ENCODE results near the gene TFF1.

The TFF1 gene

GRCh38 chr21:42319851-42320572 is 46.3 kb downstream of the TFF1 start:
- Histone ChIP-seq H3K27ac (ENCODE audit: low read depth in 2 of 2, low read length in 2 of 2) (peak overlapping the region; percentile 64 to 70), H3K4me1 (ENCODE audit: control insufficient read depth in 2 of 2, insufficient read depth in 2 of 2, low read length in 2 of 2) (peaks cover 32 to 38% of the 10 kb centered on the region in 2 donors), H3K9me3 (ENCODE audit: control insufficient read depth in 2 of 2, low read length in 2 of 2) (no peaks in the 10 kb centered on the region), H3K36me3 (ENCODE audit: control insufficient read depth in 2 of 2, insufficient read depth in 2 of 2, low read length in 2 of 2) (no peaks in the 10 kb centered on the region), H3K9ac (ENCODE audit: low read depth in 1 of 2, low read length in 2 of 2) (peak overlapping the region; percentile 3 to 5), H3K4me3 (ENCODE audit: low read length in 2 of 2) (peak overlapping the region in 1 of 2 donors; percentile 3), H3K27me3 (ENCODE audit: control insufficient read depth in 2 of 2, insufficient read depth in 2 of 2, low read length in 2 of 2) (peaks cover 0 to 4% of the 10 kb centered on the region in 2 donors)

DNA sequence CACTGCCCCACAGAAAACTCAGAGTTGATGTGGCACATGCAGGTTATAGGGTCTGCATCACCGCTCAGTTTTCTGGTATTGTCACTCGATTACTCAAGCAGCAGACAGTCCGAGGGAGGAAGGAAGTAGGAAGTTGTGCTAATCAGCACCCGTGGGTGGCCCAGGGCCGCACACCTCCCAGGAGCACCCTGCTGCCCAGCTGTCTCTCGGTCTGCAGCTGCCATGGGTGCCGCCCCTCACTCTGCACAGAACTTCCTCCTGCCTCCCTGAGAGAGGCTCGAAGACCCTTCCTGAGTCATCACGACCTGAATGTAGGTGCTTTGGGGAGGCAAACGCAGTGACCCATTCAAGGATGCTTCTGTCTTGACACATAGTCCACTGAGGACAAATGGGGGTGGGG is 47.0 kb downstream of the TFF1 start:
- H3K27me3 ChIP-seq (ENCODE audit: control insufficient read depth in 2 of 2, insufficient read depth in 2 of 2, low read length in 2 of 2) = peaks cover 0 to 4% of the 10 kb centered on the region in 2 donors
- H3K4me3 ChIP-seq (ENCODE audit: low read length in 2 of 2) = peak overlapping the region in 1 of 2 donors; percentile 3
- H3K4me1 ChIP-seq (ENCODE audit: control insufficient read depth in 2 of 2, insufficient read depth in 2 of 2, low read length in 2 of 2) = peaks cover 37 to 41% of the 10 kb centered on the region in 2 donors
- H3K9ac ChIP-seq (ENCODE audit: low read depth in 1 of 2, low read length in 2 of 2) = peak overlapping the region in 1 of 2 donors; percentile 3
- no peaks in the 10 kb centered on the region for H3K9me3 ChIP-seq (ENCODE audit: control insufficient read depth in 2 of 2, low read length in 2 of 2)
- peak overlapping the region; percentile 64 to 70 for H3K27ac ChIP-seq (ENCODE audit: low read depth in 2 of 2, low read length in 2 of 2)
- no peaks in the 10 kb centered on the region for H3K36me3 ChIP-seq (ENCODE audit: control insufficient read depth in 2 of 2, insufficient read depth in 2 of 2, low read length in 2 of 2)

DNA sequence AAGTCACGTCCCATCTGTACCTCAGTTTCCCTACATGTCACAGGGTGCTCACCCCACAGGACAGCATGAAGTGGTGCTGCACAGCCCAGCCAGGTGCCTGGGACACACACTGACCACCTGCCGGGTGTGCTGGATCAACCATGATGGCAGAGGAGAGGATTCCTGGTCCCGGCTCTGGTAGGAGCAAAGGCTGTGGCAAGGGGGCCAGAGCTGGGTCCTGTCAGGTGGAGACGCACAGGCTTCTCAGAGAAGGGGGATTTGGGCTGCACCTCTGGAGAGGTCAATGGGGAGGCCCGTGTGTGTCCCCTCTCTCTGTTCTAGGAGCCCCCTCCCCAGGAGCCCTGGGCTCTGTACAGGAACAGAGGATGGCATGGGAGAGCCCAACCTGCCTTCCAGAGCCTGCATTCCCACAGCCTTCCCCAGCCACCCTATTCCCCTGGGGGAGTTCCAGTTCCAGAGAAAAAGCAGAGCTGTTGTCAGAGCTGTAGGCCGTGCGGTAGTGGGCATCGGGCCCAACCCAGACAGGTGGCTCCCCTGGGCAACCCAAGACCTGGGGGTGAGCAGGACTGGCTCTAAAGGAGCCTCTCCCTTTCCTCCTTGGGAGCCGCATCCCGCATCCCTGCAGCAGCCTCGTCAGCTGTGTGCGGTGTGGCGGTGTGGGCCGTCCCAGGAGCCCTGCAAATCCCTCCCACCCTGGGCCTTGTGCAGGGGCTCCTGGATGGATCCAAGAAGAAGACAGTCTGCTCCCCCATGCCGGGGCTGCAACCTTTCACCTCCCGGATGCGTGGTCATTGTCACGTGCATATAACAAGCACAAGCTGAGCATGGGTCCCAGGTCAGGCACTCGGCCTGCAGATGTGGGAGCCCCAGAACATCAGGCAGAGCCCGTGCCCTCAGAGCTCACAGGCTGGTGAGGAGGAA is 48.2 kb downstream of the TFF1 start:
- Histone ChIP-seq H3K36me3 (ENCODE audit: control insufficient read depth in 2 of 2, insufficient read depth in 2 of 2, low read length in 2 of 2) (peaks cover 0 to 2% of the 10 kb centered on the region in 2 donors), H3K27me3 (ENCODE audit: control insufficient read depth in 2 of 2, insufficient read depth in 2 of 2, low read length in 2 of 2) (peaks cover 0 to 2% of the 10 kb centered on the region in 2 donors), H3K9me3 (ENCODE audit: control insufficient read depth in 2 of 2, low read length in 2 of 2) (no peaks in the 10 kb centered on the region), H3K27ac (ENCODE audit: low read depth in 2 of 2, low read length in 2 of 2) (peak overlapping the region; percentile 94), H3K4me1 (ENCODE audit: control insufficient read depth in 2 of 2, insufficient read depth in 2 of 2, low read length in 2 of 2) (peaks cover 48 to 51% of the 10 kb centered on the region in 2 donors), H3K9ac (ENCODE audit: low read depth in 1 of 2, low read length in 2 of 2) (peak overlapping the region; percentile 63 to 67), H3K4me3 (ENCODE audit: low read length in 2 of 2) (peak overlapping the region; percentile 15 to 22)

DNA sequence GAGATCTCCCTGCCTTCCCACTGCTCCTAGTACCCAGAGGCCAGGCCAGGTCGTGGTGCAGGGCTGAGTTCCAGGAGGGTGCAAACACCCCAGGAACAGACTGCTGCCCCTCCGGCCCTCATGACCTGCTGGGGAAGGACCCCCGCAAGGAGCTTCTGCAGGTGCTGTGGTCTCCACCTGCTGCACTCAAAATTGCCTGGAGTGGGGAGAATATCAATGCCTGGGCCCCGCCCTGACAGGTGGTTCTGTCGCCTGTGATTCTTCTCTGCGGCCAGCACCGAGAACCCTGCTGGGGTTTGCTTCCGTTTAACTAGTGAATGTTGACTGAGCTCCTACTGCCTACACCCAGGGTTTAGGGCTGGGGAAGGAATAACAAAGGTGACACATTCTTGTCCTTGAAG is 49.0 kb downstream of the TFF1 start:
- H3K4me3 ChIP-seq (ENCODE audit: low read length in 2 of 2) = peak overlapping the region; percentile 36 to 48
- no peaks in the 10 kb centered on the region for H3K9me3 ChIP-seq (ENCODE audit: control insufficient read depth in 2 of 2, low read length in 2 of 2)
- peak overlapping the region; percentile 63 to 67 for H3K9ac ChIP-seq (ENCODE audit: low read depth in 1 of 2, low read length in 2 of 2)
- H3K27me3 ChIP-seq (ENCODE audit: control insufficient read depth in 2 of 2, insufficient read depth in 2 of 2, low read length in 2 of 2) = no peaks in the 10 kb centered on the region
- H3K4me1 ChIP-seq (ENCODE audit: control insufficient read depth in 2 of 2, insufficient read depth in 2 of 2, low read length in 2 of 2) = peaks cover 53 to 59% of the 10 kb centered on the region in 2 donors
- peak overlapping the region; percentile 94 for H3K27ac ChIP-seq (ENCODE audit: low read depth in 2 of 2, low read length in 2 of 2)
- H3K36me3 ChIP-seq (ENCODE audit: control insufficient read depth in 2 of 2, insufficient read depth in 2 of 2, low read length in 2 of 2) = peaks cover 0 to 2% of the 10 kb centered on the region in 2 donors

DNA sequence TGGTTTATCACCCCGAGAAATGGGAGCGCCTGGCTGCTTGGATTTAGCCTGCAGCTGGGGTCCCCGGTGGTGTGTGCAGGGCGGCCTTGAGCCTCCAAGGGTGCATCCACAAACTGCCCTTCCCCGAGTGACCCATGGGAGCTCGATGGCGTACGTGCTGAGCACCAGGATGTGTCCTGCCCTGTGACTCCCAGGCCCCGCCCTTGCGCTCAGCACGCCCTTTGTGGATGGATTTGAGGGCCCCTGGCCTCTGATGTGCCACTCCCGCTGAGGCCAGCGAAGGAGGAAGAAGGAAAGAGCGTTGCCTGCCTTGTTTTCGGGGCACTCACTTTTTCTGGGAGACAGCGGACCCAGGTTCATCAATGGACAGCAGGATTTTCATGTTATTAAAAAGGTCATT is 49.4 kb downstream of the TFF1 start:
- Histone ChIP-seq H3K4me3 (ENCODE audit: low read length in 2 of 2) (peak overlapping the region; percentile 36 to 48), H3K36me3 (ENCODE audit: control insufficient read depth in 2 of 2, insufficient read depth in 2 of 2, low read length in 2 of 2) (peaks cover 0 to 2% of the 10 kb centered on the region in 2 donors), H3K27ac (ENCODE audit: low read depth in 2 of 2, low read length in 2 of 2) (peak overlapping the region; percentile 94), H3K9me3 (ENCODE audit: control insufficient read depth in 2 of 2, low read length in 2 of 2) (no peaks in the 10 kb centered on the region), H3K4me1 (ENCODE audit: control insufficient read depth in 2 of 2, insufficient read depth in 2 of 2, low read length in 2 of 2) (peaks cover 53 to 63% of the 10 kb centered on the region in 2 donors), H3K27me3 (ENCODE audit: control insufficient read depth in 2 of 2, insufficient read depth in 2 of 2, low read length in 2 of 2) (no peaks in the 10 kb centered on the region), H3K9ac (ENCODE audit: low read depth in 1 of 2, low read length in 2 of 2) (peak overlapping the region; percentile 61 to 67)

DNA sequence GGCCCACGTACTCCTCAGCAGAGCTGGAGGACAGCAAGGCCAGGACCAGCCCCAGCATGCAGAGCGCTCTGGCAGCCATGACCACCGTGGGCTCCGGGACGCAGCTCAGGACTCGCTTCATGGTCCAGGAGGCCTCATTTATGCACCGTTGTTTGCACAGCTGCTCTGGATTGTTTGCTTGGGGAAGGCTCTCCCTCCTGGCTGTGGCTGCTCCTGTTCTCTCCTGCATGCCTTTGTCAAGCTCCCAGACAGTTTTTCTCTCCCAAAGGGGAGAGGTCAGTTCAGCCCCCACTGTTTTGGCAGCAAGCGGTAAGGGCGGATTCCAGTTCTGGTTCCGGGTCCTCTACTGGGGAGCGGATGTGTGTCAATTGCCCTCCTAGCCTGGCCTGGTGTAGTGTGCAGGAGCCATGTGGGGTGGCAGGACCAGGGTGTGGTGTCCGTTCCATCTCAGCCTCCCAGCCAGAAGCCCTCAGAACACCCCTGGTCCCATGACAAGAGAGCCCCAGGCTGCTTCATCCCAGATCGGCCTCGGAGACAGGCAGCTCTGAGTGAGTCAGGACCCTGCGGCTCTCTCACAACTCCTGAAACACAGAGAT is 50.9 kb downstream of the TFF1 start, which contains the start of gene TFF3:
TSS of gene TFF3 (minus strand) at position 114 of the 596 bp plus-strand sequence. CDS start at position 79, 35 bp downstream.
- Histone ChIP-seq H3K27ac (ENCODE audit: low read depth in 2 of 2, low read length in 2 of 2) (peak within 1 kb of the TSS; percentile 94), H3K4me3 (ENCODE audit: low read length in 2 of 2) (peak within 1 kb of the TSS; percentile 62 to 72)

GRCh38 chr21:42314616-42315295 is 51.6 kb downstream of the TFF1 start:
- H3K4me1 ChIP-seq (ENCODE audit: control insufficient read depth in 2 of 2, insufficient read depth in 2 of 2, low read length in 2 of 2) = peaks cover 55 to 78% of the 10 kb centered on the region in 2 donors
- H3K36me3 ChIP-seq (ENCODE audit: control insufficient read depth in 2 of 2, insufficient read depth in 2 of 2, low read length in 2 of 2) = peaks cover 0 to 2% of the 10 kb centered on the region in 2 donors
- H3K4me3 ChIP-seq (ENCODE audit: low read length in 2 of 2) = peak overlapping the region; percentile 62 to 72
- H3K9me3 ChIP-seq (ENCODE audit: control insufficient read depth in 2 of 2, low read length in 2 of 2) = no peaks in the 10 kb centered on the region
- H3K27ac ChIP-seq (ENCODE audit: low read depth in 2 of 2, low read length in 2 of 2) = peak overlapping the region; percentile 94
- H3K27me3 ChIP-seq (ENCODE audit: control insufficient read depth in 2 of 2, insufficient read depth in 2 of 2, low read length in 2 of 2) = no peaks in the 10 kb centered on the region
- peak overlapping the region; percentile 43 to 67 for H3K9ac ChIP-seq (ENCODE audit: low read depth in 1 of 2, low read length in 2 of 2)

More for the DNA sequence above, 50.9 kb downstream of the TFF1 start, which contains the start of gene TFF3:
- H3K9me3 ChIP-seq (ENCODE audit: control insufficient read depth in 2 of 2, low read length in 2 of 2) = no peaks in the 10 kb centered on the region
- peaks cover 0 to 2% of the 10 kb centered on the region in 2 donors for H3K36me3 ChIP-seq (ENCODE audit: control insufficient read depth in 2 of 2, insufficient read depth in 2 of 2, low read length in 2 of 2)
- H3K27me3 ChIP-seq (ENCODE audit: control insufficient read depth in 2 of 2, insufficient read depth in 2 of 2, low read length in 2 of 2) = no peaks in the 10 kb centered on the region
- H3K4me1 ChIP-seq (ENCODE audit: control insufficient read depth in 2 of 2, insufficient read depth in 2 of 2, low read length in 2 of 2) = peaks cover 53 to 76% of the 10 kb centered on the region in 2 donors
- H3K9ac ChIP-seq (ENCODE audit: low read depth in 1 of 2, low read length in 2 of 2) = peak within 1 kb of the TSS; percentile 43 to 67

- peak overlapping the region; percentile 62 to 72 for H3K4me3 ChIP-seq (ENCODE audit: low read length in 2 of 2)
- peak overlapping the region; percentile 44 to 67 for H3K9ac ChIP-seq (ENCODE audit: low read depth in 1 of 2, low read length in 2 of 2)
- peak overlapping the region; percentile 94 for H3K27ac ChIP-seq (ENCODE audit: low read depth in 2 of 2, low read length in 2 of 2)
- H3K36me3 ChIP-seq (ENCODE audit: control insufficient read depth in 2 of 2, insufficient read depth in 2 of 2, low read length in 2 of 2) = peaks cover 0 to 2% of the 10 kb centered on the region in 2 donors
- no peaks in the 10 kb centered on the region for H3K9me3 ChIP-seq (ENCODE audit: control insufficient read depth in 2 of 2, low read length in 2 of 2)
- peaks cover 57 to 79% of the 10 kb centered on the region in 2 donors for H3K4me1 ChIP-seq (ENCODE audit: control insufficient read depth in 2 of 2, insufficient read depth in 2 of 2, low read length in 2 of 2)
- H3K27me3 ChIP-seq (ENCODE audit: control insufficient read depth in 2 of 2, insufficient read depth in 2 of 2, low read length in 2 of 2) = no peaks in the 10 kb centered on the region
These were observed 52.8 kb downstream of the TFF1 start for GRCh38 chr21:42313501-42313969.

DNA sequence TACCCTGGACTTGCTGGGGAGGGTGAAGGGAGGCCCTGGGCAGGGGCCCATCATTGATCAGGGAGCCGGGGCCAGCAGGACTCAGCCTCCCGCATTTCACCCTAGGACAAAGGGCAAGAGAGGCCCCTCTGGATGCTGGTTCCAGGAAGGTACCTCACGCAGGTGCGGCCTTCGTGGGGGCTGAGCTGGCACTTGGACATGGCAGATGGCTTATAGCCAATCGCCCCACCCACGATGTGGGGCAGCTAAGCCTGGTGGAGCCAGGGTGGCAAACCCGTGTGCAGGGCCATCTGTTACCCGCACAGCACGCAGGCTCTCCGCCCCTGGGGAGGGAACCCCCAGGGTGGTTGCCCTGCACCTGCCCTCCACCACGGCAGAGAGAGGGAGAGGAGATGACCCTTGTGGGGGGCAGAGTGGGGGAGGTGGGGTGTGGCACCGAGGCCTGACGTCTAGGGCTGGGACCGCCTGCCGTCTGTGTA is 53.7 kb downstream of the TFF1 start:
- peak overlapping the region; percentile 94 for H3K27ac ChIP-seq (ENCODE audit: low read depth in 2 of 2, low read length in 2 of 2)
- no peaks in the 10 kb centered on the region for H3K9me3 ChIP-seq (ENCODE audit: control insufficient read depth in 2 of 2, low read length in 2 of 2)
- H3K4me1 ChIP-seq (ENCODE audit: control insufficient read depth in 2 of 2, insufficient read depth in 2 of 2, low read length in 2 of 2) = peaks cover 53 to 75% of the 10 kb centered on the region in 2 donors
- peak overlapping the region in 1 of 2 donors; percentile 67 for H3K9ac ChIP-seq (ENCODE audit: low read depth in 1 of 2, low read length in 2 of 2)
- H3K27me3 ChIP-seq (ENCODE audit: control insufficient read depth in 2 of 2, insufficient read depth in 2 of 2, low read length in 2 of 2) = no peaks in the 10 kb centered on the region
- peaks cover 0 to 2% of the 10 kb centered on the region in 2 donors for H3K36me3 ChIP-seq (ENCODE audit: control insufficient read depth in 2 of 2, insufficient read depth in 2 of 2, low read length in 2 of 2)
- H3K4me3 ChIP-seq (ENCODE audit: low read length in 2 of 2) = peak overlapping the region; percentile 62 to 72

Measured in mucosa of rectum (tissue), 2 donors.